ENCODE results near the gene TMEM256. TPM values are rescaled to one million over a fixed set of nuclear protein-coding genes. Genes with fewer than 3 reads are reported as not detected.

The TMEM256 gene
- 100 to 1,000 TPM in 1 of 3 donors, 10 to 100 TPM in 2; 77.6 to 113 (median 92.3) TPM for total RNA-seq

DNA sequence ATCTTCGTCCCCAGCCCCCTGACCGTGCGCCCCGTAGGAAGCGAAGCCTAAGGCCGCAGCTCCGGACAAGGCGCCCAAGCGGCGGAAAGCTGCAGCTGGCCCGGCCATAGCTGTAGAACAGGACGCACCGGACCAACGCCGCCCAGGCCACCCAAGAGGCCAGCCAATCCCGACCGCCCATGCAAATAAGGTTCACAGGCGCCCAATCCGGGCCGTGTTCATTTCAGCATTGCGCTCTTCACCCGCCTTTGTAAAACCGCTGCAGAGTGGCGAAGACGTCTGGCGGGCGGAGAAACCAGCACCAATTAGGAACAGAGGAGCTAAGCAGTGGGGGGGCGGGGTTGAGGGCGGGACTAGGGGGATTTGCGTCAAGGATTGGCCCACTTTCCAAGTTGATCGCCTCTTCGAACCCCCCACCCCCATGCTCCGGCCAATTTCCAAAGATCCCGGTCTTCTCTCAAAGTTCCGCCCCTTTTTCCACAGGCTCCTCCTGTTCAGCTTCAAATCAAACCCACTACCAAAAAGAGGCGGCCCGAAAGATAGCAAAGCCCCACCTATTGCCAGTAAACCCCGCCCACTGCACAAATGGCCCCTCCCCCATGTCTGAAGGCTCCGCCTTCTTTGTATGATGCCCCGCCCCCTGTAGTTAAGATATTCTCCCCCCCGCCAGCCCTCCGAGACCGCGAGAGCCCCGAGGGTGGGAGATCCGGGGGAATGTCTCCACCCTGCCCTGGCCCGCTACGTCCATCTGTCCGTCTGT is at the start of gene TMEM256:
Gene TMEM256, minus strand, starts transcription at position 121 of the 760 bp plus-strand sequence. Its CDS starts 13 bp downstream, at position 108.
- H3K9me3 ChIP-seq, result no peaks in the 10 kb centered on the region
- H3K4me1 ChIP-seq, result peaks cover 4 to 8% of the 10 kb centered on the region in 2 donors
- H3K27ac ChIP-seq, result peak within 1 kb of the TSS; percentile 92 to 95
- intact Hi-C loops (cut with DNase I; ENCODE audit: low total_unique reads), result no loop called here
- H3K27me3 ChIP-seq, result no peaks in the 10 kb centered on the region
- peak; percentile 78 to 87 (median 84) for TF ChIP-seq POLR2AphosphoS5 (IDR thresholded peaks at IDR 0.05)
- TF ChIP-seq, protein P1, sequence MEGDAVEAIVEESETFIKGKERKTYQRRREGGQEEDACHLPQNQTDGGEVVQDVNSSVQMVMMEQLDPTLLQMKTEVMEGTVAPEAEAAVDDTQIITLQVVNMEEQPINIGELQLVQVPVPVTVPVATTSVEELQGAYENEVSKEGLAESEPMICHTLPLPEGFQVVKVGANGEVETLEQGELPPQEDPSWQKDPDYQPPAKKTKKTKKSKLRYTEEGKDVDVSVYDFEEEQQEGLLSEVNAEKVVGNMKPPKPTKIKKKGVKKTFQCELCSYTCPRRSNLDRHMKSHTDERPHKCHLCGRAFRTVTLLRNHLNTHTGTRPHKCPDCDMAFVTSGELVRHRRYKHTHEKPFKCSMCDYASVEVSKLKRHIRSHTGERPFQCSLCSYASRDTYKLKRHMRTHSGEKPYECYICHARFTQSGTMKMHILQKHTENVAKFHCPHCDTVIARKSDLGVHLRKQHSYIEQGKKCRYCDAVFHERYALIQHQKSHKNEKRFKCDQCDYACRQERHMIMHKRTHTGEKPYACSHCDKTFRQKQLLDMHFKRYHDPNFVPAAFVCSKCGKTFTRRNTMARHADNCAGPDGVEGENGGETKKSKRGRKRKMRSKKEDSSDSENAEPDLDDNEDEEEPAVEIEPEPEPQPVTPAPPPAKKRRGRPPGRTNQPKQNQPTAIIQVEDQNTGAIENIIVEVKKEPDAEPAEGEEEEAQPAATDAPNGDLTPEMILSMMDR (IDR thresholded peaks at IDR 0.05), result peak in 1 of 3 donors; percentile 32
- TF ChIP-seq POLR2A (IDR thresholded peaks at IDR 0.05), result peak; percentile 79
- no peaks in the 10 kb centered on the region for H3K36me3 ChIP-seq
- DNase-seq (ENCODE audit: low spot score in 2 of 2), result peak; percentile 99
- peak within 1 kb of the TSS; percentile 57 to 89 (median 80) for H3K4me3 ChIP-seq

DNA sequence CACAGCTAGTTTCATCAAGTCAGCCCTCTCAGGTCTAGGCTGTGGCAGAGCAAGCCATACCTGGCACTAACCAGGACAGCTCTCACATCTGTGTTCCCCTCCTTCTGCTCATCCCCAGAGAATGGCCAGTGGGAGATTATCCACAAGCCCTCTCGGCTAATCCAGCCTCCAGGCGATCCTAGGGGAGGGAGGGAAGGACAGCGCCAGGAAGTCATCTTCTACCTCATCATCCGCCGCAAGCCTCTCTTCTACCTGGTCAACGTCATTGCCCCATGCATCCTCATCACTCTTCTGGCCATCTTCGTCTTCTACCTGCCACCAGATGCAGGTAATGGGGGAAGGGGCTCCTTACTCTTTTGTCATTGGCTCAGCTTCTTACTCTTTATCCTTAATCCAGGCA is 44.6 kb upstream of the TMEM256 start:
- intact Hi-C loops (cut with DNase I; ENCODE audit: low total_unique reads), result no loop called here
- Histone ChIP-seq H3K27me3 (no peaks in the 10 kb centered on the region), H3K27ac (no peak overlapping the region), H3K4me1 (no peaks in the 10 kb centered on the region), H3K36me3 (no peaks in the 10 kb centered on the region), H3K4me3 (no peak overlapping the region), H3K9me3 (no peaks in the 10 kb centered on the region)
- no peak for TF ChIP-seq POLR2A (IDR thresholded peaks at IDR 0.05)
- TF ChIP-seq, protein P1 (IDR thresholded peaks at IDR 0.05), result no peak
- no peak for TF ChIP-seq POLR2AphosphoS5 (IDR thresholded peaks at IDR 0.05)
- no peak for DNase-seq (ENCODE audit: low spot score in 2 of 2)

DNA sequence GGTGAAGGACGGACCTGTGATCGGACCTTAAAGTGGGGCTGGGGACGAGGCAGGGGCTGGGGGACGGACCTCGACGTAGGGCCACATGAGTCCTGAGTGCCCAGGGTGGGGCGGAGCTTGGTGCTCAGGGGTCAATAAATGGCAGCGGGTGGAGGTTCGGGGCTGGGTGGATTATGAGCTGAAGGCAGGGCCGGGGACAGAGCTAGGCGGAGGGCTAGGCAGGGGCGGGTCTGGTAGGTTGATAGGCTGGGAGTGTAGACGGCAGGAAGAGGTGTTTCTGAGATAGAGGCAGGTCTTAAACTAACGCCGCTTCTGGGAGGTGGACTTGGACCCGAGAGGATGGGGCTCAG is 41.7 kb upstream of the TMEM256 start:
- Histone ChIP-seq H3K9me3 (no peaks in the 10 kb centered on the region), H3K36me3 (no peaks in the 10 kb centered on the region), H3K4me1 (peaks cover 0 to 2% of the 10 kb centered on the region in 2 donors), H3K27ac (peak overlapping the region; percentile 16 to 60), H3K27me3 (no peaks in the 10 kb centered on the region), H3K4me3 (peak overlapping the region; percentile 20 to 61 (median 54))
- intact Hi-C loops (cut with DNase I; ENCODE audit: low total_unique reads), result no loop called here
- no peak for DNase-seq (ENCODE audit: low spot score in 2 of 2)
- TF ChIP-seq POLR2A (IDR thresholded peaks at IDR 0.05) (no peak), POLR2AphosphoS5 (IDR thresholded peaks at IDR 0.05) (no peak)
- TF ChIP-seq, protein P1 (IDR thresholded peaks at IDR 0.05), result no peak

DNA sequence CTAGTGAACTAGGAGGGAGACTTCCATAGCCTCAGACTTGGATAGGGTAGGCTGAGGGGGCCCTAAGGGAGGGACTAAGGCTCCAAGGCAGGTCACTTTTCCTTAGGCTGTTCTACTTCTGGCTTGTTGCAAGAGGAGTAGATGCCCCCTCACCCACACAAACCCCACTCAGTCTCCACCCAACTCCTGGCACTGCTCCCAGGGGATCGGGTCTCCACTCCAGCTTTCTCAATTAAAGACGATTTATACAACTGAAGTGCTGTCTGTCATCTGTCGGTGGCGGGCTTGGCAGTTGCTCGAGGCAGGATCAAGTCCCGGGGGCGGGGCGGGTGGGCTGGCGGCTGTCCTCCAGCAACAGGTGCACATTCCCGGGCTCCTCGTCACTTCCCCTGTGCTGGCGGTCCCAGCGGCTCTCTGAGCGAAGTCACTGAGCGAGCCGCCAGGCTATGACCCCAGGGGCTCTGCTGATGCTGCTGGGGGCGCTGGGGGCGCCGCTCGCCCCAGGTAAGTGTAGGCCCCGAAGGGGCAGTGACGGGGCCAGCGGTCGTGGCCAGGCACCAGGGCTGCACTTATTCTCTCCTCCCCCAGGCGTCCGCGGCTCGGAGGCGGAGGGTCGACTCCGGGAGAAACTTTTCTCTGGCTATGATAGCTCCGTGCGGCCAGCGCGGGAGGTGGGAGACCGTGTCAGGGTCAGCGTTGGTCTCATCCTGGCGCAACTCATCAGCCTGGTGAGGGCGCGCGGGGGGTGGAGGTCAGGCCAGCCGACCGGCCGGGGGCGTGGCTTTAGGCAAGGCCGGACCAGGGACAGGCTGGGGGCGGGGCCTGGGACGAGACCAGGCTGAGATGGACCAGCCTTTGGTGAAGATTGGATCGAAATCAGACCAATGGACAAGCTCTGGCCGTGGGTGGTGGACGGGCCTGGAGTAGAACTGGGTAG is 41.1 kb upstream of the TMEM256 start, which contains the start of gene CHRNB1:
Gene CHRNB1, plus strand, starts transcription at position 380 of the 937 bp plus-strand sequence. Its CDS starts 67 bp downstream, at position 447.
- DNase-seq (ENCODE audit: low spot score in 2 of 2), result peak in 1 of 2 donors; percentile 59

More for the DNA sequence above, 41.1 kb upstream of the TMEM256 start, which contains the start of gene CHRNB1:
- no peak for TF ChIP-seq POLR2A (IDR thresholded peaks at IDR 0.05)
- TF ChIP-seq, protein P1 (IDR thresholded peaks at IDR 0.05), result peak in 1 of 3 donors; percentile 11
- Histone ChIP-seq H3K9me3 (no peaks in the 10 kb centered on the region), H3K36me3 (no peaks in the 10 kb centered on the region), H3K27me3 (no peaks in the 10 kb centered on the region), H3K27ac (peak within 1 kb of the TSS; percentile 16 to 60), H3K4me1 (peaks cover 0 to 9% of the 10 kb centered on the region in 2 donors), H3K4me3 (peak within 1 kb of the TSS; percentile 20 to 61 (median 54))
- intact Hi-C loops (cut with DNase I; ENCODE audit: low total_unique reads), result no loop called here

All from breast epithelium (tissue), 4 donors.